GM18505 (cell line): ENCODE measurements around the gene ST7.

ENCODE experiments used
- ATAC-seq: cut with Tn5 transposase; IDR thresholded peaks from one replicate; pipeline ENCODE4 v1.9.1; 2021; ENCODE audit not compliant: unreplicated experiment
- POLR2A ChIP-seq: IDR thresholded peaks from 4 replicates; pipeline ENCODE4 v1.6.1; 2011; ENCODE audit warnings: borderline replicate concordance; ENCODE audit not compliant: insufficient read depth, insufficient read length; ENCODE audit errors: extremely low read depth

ST7 gene

DNA sequence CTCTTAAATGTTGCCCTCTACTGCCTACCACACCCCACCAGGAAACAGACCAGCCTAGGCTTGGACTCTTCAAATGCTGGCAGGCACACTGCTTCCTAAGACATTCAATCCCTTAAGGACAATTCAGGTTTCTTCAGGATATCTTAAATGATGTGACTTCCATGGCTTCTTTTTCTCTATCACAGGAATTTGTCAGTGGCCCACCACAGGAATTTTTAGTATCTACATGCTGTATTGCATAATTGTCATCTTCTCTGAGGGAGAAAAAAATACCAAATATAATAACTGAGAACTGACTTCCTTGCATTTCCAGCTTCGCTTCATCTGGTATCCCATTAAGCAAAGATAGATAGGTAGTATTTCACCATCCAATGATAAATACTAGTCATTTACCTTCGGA, 240.3 kb downstream of the ST7 start:
- no peak for ATAC-seq
- TF ChIP-seq POLR2A: no peak

DNA sequence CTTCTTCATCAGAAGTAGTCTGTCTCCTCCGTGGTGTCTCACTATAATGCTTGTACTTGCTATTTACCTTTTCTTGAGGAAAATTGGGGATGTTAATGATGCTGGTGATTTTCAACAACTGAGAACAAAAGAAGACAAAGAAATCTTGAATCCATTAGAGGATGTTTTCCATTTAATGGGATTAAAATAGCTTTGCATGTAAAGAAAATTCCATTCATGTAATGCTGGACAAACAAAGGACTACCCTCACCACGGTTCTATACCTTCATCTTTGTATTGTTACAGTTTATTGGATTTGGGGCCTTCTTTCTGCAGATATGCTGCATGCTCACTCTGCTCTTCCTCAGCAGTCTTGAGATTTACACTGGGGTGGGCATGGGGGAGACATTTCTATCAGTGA, 241.1 kb downstream of the ST7 start:
- ATAC-seq: no peak

DNA sequence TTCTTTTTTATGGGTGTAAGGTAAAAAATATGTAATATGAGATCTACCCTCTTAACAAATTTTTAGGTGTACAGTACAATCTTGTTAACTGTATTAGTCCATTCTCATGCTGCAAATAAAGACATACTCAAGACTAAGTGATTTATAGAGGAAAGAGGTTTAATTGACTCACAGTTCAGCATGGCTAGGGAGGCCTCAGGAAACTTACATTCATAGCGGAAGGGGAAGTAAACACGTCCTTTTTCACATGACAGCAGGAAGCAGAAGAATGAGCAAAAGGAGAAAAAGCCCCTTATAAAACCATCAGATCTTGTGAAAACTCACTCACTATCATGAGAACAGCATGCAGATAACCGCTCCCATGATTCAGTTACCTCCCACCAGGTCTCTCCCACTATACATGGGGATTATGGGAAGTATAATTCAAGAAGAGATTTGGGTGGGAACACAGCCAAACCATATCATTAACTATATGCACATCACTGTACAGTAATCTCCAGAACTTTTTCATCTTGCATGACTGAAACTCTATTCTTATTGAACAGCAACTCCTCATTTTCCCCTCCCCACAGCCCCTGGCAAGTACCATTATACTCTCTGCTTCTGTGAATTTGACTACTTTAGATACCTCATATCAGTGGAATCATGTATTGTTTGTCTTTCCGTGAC, 242.2 kb downstream of the ST7 start:
- no peak for ATAC-seq
- TF ChIP-seq POLR2A: no peak

More for the DNA sequence above, 241.1 kb downstream of the ST7 start:
- no peak for TF ChIP-seq POLR2A

DNA sequence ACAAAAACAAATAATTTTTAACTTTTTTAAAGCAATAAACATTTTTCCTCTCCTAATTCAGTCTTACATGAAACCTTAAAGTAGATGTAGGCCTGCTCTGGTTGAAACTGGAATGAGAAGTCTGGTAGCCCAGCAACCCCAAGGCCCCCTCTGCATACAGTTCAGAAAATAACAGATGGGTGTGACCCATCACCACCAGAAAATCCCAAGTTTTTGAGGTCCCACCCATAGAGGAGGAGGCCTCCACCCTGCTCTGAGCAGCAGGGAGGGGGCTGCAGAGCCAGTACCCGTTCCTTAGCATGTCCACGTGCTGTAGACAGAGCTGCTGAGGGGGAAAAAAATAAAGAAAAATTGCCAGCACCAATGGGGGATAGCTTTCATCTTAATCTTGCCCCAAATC, 246.8 kb downstream of the ST7 start:
- ATAC-seq: no peak
- TF ChIP-seq POLR2A: no peak

DNA sequence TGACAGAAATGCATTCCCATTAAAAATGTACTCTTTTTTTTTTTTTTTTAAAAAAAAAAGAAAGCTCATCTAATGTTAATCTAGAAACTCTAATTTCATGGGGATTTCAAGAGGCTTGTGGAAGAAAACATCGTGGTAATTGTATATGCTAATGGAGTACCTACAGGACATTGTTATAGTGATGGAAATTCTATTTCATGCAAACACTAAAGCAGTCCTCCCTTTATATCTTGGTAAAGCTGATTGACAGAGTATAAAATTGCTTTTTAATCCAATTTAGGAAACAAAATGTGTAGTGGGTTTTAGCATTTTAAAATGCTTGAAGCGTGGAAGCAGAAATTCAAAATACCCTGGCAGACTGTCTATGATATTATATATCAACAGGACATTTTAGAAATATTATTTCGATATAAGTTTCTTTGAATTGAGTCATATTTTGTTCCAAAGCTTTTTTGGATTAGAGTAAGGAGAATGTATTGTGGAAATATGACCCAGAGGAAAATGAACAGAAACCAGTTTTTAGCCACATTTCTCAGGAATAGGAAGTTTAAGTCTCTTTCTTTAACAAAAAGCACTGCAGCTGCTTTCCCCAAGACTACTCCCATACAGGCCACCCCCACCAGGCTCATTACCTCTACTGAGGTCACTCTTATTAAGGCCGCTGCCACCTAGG, 247.6 kb downstream of the ST7 start:
- TF ChIP-seq POLR2A: no peak
- no peak for ATAC-seq

DNA sequence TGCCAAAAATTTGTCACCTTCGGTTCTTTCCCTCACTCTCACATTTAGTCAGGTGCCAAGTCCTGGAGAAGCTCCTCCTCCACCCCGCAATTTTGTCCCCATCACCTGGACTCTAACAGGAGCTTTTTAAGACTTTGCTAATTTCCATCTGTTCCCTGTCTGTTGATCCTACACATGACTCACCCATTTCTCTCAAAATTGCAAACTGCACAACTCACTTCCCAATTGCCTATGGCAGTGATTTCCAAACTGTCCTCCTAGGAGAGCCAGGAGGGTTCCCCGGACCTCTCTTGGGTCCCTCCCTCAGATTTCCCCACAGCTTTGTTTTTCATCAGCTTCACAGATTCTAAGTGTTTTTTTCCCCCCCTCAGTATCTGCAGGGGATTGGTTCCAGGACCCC, 249.2 kb downstream of the ST7 start:
- ATAC-seq: no peak

DNA sequence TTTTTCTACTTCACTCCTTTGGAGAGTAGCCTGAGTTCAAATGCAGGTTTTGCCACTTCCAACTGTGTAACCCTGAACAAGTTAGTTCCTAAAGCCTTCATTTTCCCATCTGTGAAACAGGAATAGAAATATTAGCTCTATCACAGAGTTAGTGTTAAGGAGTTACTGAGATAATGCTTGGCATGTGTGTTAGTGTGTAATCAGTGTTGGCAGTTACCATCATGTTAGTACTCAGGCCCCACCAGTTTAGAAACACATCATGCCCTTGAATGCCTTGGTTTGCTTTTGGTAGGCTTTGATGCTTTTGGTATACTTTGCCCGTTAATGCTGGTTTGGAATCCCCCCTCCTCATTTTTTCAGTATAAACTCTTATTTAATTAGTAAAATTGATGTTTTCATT, 249.9 kb downstream of the ST7 start:
- no peak for ATAC-seq

More for the DNA sequence above, 249.2 kb downstream of the ST7 start:
- no peak for TF ChIP-seq POLR2A

DNA sequence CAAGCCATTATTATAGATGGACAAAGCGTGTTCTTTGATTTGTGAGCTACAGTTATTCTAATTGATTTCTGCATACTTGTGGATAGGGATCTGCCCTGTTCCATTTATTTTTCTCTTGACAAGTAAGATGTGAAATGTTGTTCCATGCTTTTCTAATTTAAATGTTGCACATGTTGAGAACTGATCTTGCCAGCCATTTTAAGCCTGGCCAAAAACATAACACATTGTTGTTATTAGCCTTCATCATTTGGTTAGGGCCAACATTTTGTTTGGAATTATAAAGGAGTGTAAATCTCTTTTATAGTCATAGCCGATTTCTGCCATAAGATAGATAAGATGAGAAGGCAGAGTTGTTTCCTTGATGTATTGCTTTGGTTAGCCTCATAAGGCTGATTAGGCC, 252.6 kb downstream of the ST7 start:
- TF ChIP-seq POLR2A: no peak
- no peak for ATAC-seq

More for the DNA sequence above, 249.9 kb downstream of the ST7 start:
- TF ChIP-seq POLR2A: no peak

DNA sequence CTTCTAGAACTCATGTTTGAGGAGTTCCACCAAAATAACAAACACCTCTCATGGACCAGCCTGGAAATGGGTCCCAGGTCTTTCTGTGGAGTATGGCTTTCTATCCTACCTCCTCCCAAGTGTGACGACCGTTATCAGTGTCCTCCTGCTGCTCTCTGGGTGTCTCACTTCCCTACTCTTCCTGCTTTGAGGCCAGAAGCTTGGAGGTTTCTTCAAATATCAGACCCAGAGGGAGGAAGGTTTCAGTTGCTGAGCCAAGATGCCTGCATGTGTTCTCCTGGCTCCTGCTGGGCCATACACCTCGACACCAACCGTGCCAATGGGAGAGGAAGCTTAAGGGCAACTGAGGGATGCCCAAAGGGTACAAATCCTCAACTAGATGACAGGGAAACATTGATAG, 255.0 kb downstream of the ST7 start:
- TF ChIP-seq POLR2A: no peak

DNA sequence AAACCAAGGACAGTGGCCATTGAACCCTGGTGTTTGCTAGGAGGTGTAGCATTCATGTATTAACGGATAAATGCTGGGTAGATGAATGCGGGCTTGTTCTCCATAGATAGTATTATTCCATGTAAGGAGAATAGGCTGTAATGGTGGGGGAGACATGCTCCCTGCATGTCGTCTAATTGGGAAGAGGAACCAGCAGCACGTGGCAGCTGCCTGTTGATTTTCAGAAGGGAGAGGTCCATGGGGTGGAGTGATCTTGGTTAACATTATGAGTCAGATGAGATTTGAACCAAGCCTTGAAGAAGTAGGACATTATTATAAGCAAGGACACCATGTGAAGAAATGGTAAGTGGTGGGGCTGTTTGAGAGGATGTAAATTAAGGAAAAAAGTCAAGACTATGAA, 257.1 kb downstream of the ST7 start:
- no peak for ATAC-seq
- no peak for TF ChIP-seq POLR2A

More for the DNA sequence above, 255.0 kb downstream of the ST7 start:
- ATAC-seq: no peak

DNA sequence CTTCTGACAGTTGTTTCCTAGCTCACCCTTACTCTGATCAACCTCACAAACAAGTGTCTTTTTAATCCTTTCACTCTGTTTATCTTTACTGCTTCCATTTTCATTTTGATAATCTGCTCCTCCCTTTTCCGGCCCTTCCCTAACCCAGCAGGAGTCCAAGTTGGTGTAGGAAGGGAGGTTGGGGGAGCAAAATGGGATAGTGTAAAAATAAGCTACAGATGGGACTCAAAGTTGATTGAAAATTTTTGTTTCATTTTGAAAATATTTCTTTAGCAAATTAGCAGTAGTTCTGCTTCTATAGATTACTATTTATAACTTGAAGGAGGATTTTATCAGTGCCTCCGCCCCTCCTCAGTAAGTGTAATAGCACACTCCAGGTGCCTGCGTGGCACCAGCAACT, 257.6 kb downstream of the ST7 start:
- no peak for ATAC-seq
- no peak for TF ChIP-seq POLR2A

DNA sequence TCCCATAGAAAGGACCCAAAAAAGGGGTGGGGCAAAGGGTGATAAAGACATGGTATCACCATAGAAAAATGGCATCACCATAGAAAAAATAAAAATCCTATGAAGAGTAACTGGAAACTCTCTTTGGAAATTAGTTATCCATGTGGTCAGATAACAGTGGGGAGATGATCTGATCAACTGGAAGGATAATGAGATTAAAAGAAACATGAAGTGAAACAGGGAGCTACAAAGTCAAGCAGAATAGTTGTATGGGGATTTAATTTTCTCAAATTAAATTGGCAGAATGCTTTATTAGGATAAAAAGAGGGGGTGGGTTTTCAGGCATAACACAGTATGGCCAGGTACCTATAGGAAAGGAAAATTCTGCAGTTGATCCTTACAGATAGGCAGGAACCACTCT, 258.3 kb downstream of the ST7 start:
- ATAC-seq: no peak
- no peak for TF ChIP-seq POLR2A

DNA sequence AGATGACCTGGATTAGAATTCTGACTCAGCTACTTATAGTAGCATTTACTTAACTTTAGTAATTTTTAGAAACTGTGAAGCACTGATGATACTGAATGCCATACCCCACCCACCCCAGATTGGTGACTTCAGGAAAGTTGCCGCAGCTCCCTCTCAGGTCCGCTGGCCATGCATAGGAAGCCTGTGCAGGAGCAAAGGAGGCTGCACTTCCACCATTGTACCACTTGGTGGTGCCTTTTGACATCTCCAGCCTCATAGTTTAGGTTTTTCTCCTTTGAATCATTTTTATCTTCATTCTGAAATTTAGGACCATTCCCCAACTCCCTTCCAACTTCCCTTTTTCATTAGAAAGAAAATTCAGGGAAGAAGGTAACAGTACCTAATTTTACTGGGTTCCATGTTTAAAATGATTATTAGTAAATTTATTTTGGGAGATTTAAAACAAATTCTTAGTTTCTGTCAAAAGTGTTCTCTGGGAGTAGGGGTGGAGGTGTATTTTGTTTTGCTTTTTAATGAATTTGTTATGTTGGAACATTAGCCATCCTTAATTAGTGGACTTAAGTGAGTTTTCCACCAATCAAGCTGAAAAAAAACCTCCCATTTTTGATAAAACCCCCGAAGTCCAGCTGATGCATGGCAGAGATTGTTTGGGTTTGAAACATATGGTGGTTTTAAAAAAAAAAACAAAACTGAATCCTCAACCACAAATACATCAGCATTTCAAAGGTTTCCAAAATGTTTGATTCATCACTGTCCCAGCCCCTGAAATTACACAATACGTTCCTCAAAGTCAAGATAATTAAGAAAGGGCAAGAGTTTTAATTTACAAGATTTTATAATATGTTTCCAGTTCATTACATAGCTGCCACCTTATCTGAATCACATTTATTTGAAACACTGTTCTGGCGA, 259.9 kb downstream of the ST7 start:
- ATAC-seq: peak; percentile 63
- TF ChIP-seq POLR2A: no peak

DNA sequence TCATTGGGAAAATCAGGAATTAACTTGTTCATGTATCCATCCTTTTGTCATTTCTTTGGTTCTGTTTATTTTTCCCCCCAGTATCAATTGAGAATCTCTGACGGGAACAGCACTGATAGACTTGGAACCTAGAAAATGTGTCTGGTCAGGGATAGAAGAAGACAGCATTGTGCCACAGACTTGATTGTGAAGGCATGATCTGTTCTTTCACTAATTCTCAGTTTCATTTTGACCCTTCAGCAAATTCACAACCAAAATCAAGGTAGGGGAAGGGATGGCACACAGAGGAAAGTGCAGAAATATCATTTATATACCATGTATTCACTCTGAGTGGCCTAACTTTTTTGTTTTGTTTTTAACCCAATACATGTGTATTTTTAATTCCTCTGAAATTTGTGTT, 262.7 kb downstream of the ST7 start:
- TF ChIP-seq POLR2A: no peak
- ATAC-seq: no peak

DNA sequence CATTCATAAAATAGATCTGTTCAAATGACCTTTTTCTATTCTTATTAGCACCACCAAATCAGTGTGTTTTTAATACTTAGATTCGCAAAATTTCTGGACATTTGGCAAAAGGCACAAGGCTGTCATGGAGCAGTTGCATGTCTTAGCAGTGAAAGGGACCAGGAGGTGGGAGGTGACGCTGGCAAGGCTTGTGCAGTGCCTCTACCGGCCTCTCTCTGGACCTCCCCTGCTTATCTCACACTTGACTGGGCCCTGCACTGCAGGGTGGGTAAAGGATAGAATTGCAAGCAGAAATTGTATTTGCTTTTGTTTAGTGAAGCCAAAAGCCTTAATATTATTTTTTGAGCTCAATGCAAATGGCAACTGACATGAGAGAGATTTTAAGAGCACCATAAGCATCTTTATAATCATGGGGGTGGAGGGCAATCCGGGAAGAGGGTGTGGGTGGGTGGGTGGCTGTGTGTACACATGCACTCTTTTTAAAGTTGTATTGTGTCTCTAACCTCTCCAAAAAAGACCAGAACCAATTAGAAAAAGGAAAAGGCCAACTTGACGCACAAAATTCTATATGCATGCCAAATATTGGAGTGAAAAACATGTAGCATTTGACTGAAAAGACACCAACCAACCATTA, 263.3 kb downstream of the ST7 start:
- no peak for ATAC-seq
- TF ChIP-seq POLR2A: no peak
